ENCODE data around the gene RBM47.

Gene RBM47

GRCh38 chr4:40623707-40624106 lies 6.0 kb downstream of the RBM47 start:
- DNase-seq (ENCODE audit: low read depth) = no peak

GRCh38 chr4:40622913-40623312 lies 6.8 kb downstream of the RBM47 start:
- no peak for DNase-seq (ENCODE audit: low read depth)

GRCh38 chr4:40621592-40622512 lies 7.8 kb downstream of the RBM47 start:
- peak; percentile 87 for DNase-seq (ENCODE audit: low read depth)

- no peak for DNase-seq (ENCODE audit: low read depth)
Observed at GRCh38 chr4:40621229-40621591, 8.5 kb downstream of the RBM47 start.

GRCh38 chr4:40619600-40619999 lies 10.1 kb downstream of the RBM47 start:
- no peak for DNase-seq (ENCODE audit: low read depth)

GRCh38 chr4:40617872-40618271 lies 11.8 kb downstream of the RBM47 start:
- no peak for DNase-seq (ENCODE audit: low read depth)

GRCh38 chr4:40614031-40614430 lies 15.6 kb downstream of the RBM47 start:
- no peak for DNase-seq (ENCODE audit: low read depth)

GRCh38 chr4:40613456-40613855 lies 16.2 kb downstream of the RBM47 start:
- no peak for DNase-seq (ENCODE audit: low read depth)

- no peak for DNase-seq (ENCODE audit: low read depth)
Observed at GRCh38 chr4:40612831-40613230, 16.8 kb downstream of the RBM47 start.

- DNase-seq (ENCODE audit: low read depth) = no peak
Observed at GRCh38 chr4:40612283-40612682, 17.4 kb downstream of the RBM47 start.

GRCh38 chr4:40608628-40609027 lies 21.0 kb downstream of the RBM47 start:
- no peak for DNase-seq (ENCODE audit: low read depth)

- DNase-seq (ENCODE audit: low read depth) = no peak
Observed at GRCh38 chr4:40607221-40607620, 22.4 kb downstream of the RBM47 start.

- no peak for DNase-seq (ENCODE audit: low read depth)
Observed at GRCh38 chr4:40606239-40606767, 23.4 kb downstream of the RBM47 start.

- DNase-seq (ENCODE audit: low read depth) = no peak
Observed at GRCh38 chr4:40603281-40603680, 26.4 kb downstream of the RBM47 start.

- DNase-seq (ENCODE audit: low read depth) = no peak
Observed at GRCh38 chr4:40601641-40602040, 28.0 kb downstream of the RBM47 start.

GRCh38 chr4:40600850-40601249 lies 28.8 kb downstream of the RBM47 start:
- DNase-seq (ENCODE audit: low read depth) = no peak

GRCh38 chr4:40599431-40599830 lies 30.2 kb downstream of the RBM47 start:
- no peak for DNase-seq (ENCODE audit: low read depth)

GRCh38 chr4:40596522-40596921 lies 33.1 kb downstream of the RBM47 start:
- no peak for DNase-seq (ENCODE audit: low read depth)

GRCh38 chr4:40595981-40596380 lies 33.7 kb downstream of the RBM47 start:
- DNase-seq (ENCODE audit: low read depth) = no peak

- DNase-seq (ENCODE audit: low read depth) = no peak
Observed at GRCh38 chr4:40594261-40595178, 35.1 kb downstream of the RBM47 start.

GRCh38 chr4:40592034-40592433 lies 37.6 kb downstream of the RBM47 start:
- DNase-seq (ENCODE audit: low read depth) = no peak

- no peak for DNase-seq (ENCODE audit: low read depth)
Observed at GRCh38 chr4:40587826-40588225, 41.8 kb downstream of the RBM47 start.

GRCh38 chr4:40587351-40587750 lies 42.3 kb downstream of the RBM47 start:
- DNase-seq (ENCODE audit: low read depth) = no peak
